SK-N-SH (cell line): ENCODE results near the gene SAMD4B. TPM values are rescaled to one million over a fixed set of nuclear protein-coding genes. Genes with fewer than 3 reads are reported as not detected.

Experiments
- CTCF ChIA-PET: fragments of 300-600, 350-600 bp; formaldehyde crosslinking; extraction: SDS; loops from one replicate; lab custom pipeline; 2021; lab: Yijun Ruan, JAX
- POLR2A ChIA-PET: fragments of 350-600 bp; sonication (Branson Sonifier 250); formaldehyde crosslinking; extraction: SDS; loops from one replicate; lab custom pipeline; 2020; ENCODE audit warnings: antibody characterized with exemption, inconsistent platforms; lab: Yijun Ruan, JAX
- DNase-seq: peaks from one replicate; pipeline ENCODE4 v3.0.0; 2012
- H2AFZ ChIP-seq: fragments of 200-600 bp; sonication (generic); 2 replicates; pipeline ENCODE4 v1.8.1; 2016; ENCODE audit warnings: antibody characterized with exemption, mild to moderate bottlenecking, low read depth
- H3F3A ChIP-seq: fragments of 200-600 bp; sonication (generic); replicated peaks from 2 replicates; pipeline ENCODE3; 2016; ENCODE audit warnings: antibody characterized with exemption, mild to moderate bottlenecking; ENCODE audit not compliant: insufficient read depth
- H3K27ac ChIP-seq, 2 experiments: fragments of 200-500 bp in 1 of 2; fragments of 200-600 bp in 1 of 2; sonication (Bioruptor generic) in 1 of 2; sonication (generic), shearing (Covaris generic) in 1 of 2; 2 replicates each; pipeline versions ENCODE4 v1.5.1 to v1.6.1; 2014 to 2016; ENCODE audit warnings: low read depth in 2 of 2, inconsistent platforms in 1 of 2, low read length in 1 of 2, mild to moderate bottlenecking in 1 of 2, mixed read lengths in 1 of 2
- H3K27me3 ChIP-seq: fragments of 200-600 bp; sonication (generic), shearing (Covaris generic); 2 replicates; pipeline ENCODE4 v1.6.1; 2016; ENCODE audit warnings: mixed run types; ENCODE audit not compliant: insufficient read depth
- H3K36me3 ChIP-seq, 2 experiments: fragments of 200-500 bp in 1 of 2; fragments of 200-600 bp in 1 of 2; sonication (Bioruptor generic) in 1 of 2; sonication (generic) in 1 of 2; replicated peaks in 1 of 2; 2 replicates each; pipeline versions ENCODE3 to v1.5.1; 2014 to 2016; ENCODE audit warnings: low read length in 1 of 2, mild to moderate bottlenecking in 1 of 2; ENCODE audit not compliant: insufficient read depth in 2 of 2, control insufficient read depth in 1 of 2
- H3K4me1 ChIP-seq, 2 experiments: fragments of 200-500 bp in 1 of 2; fragments of 200-600 bp in 1 of 2; sonication (Bioruptor generic) in 1 of 2; sonication (generic), shearing (Covaris generic) in 1 of 2; 2 replicates each; pipeline versions ENCODE4 v1.5.1 to v1.6.1; 2014 to 2016; ENCODE audit warnings: low read depth in 1 of 2, low read length in 1 of 2, mixed run types in 1 of 2; ENCODE audit not compliant: insufficient read depth in 2 of 2, control insufficient read depth in 1 of 2
- H3K4me2 ChIP-seq: fragments of 200-600 bp; sonication (generic), shearing (Covaris generic); 2 replicates; pipeline ENCODE4 v1.6.1; 2017; ENCODE audit warnings: mixed run types
- H3K4me3 ChIP-seq, 2 experiments: fragments of 200-500 bp in 1 of 2; fragments of 200-600 bp in 1 of 2; sonication (Bioruptor generic) in 1 of 2; sonication (generic), shearing (Covaris generic) in 1 of 2; 2 replicates each; pipeline versions ENCODE4 v1.5.1 to v1.8.1; 2014 to 2016; ENCODE audit warnings: low read depth in 2 of 2, inconsistent platforms in 1 of 2, low read length in 1 of 2, mild to moderate bottlenecking in 1 of 2, mixed read lengths in 1 of 2, moderate library complexity in 1 of 2
- H3K79me2 ChIP-seq: fragments of 200-600 bp; sonication (generic); 2 replicates; pipeline ENCODE4 v1.8.1; 2017; ENCODE audit warnings: mild to moderate bottlenecking; ENCODE audit not compliant: insufficient read depth
- H3K9ac ChIP-seq: fragments of 200-600 bp; sonication (generic); 2 replicates; pipeline ENCODE4 v1.6.1; 2017; ENCODE audit warnings: mixed run types
- H3K9me2 ChIP-seq: fragments of 200-600 bp; sonication (generic); 2 replicates; pipeline ENCODE4 v1.6.1; 2017; ENCODE audit warnings: mixed run types
- H3K9me3 ChIP-seq: fragments of 200-600 bp; sonication (generic); 2 replicates; pipeline ENCODE4 v1.6.1; 2017; ENCODE audit warnings: mixed run types, mild to moderate bottlenecking, moderate library complexity
- H4K20me1 ChIP-seq: fragments of 200-600 bp; sonication (generic); 2 replicates; pipeline ENCODE4 v1.6.1; 2017; ENCODE audit warnings: mild to moderate bottlenecking, mixed run types; ENCODE audit not compliant: insufficient read depth
- CHD2 ChIP-seq: fragments of 150-350 bp; IDR thresholded peaks from 2 replicates; pipeline ENCODE4 v1.6.1; 2018; ENCODE audit warnings: low read length; ENCODE audit not compliant: partially characterized antibody
- ELF1 ChIP-seq: IDR thresholded peaks from 2 replicates; pipeline ENCODE4 v1.4.0; 2012
- EZH2phosphoT487 ChIP-seq: fragments of 200-600 bp; sonication (generic); IDR thresholded peaks from 2 replicates; pipeline ENCODE4 v1.6.1; 2017; ENCODE audit warnings: low read depth, mixed run types, mild to moderate bottlenecking, antibody characterized with exemption, moderate library complexity, borderline replicate concordance
- FOXJ3 ChIP-seq: sonication (generic); formaldehyde crosslinking; IDR thresholded peaks from 2 replicates; pipeline ENCODE4 v1.5.1; 2020; ENCODE audit warnings: mild to moderate bottlenecking, missing genetic modification reagents
- FOXM1 ChIP-seq: IDR thresholded peaks from 2 replicates; pipeline ENCODE4 v1.4.0; 2012; ENCODE audit warnings: low read depth, mild to moderate bottlenecking
- MXI1 ChIP-seq: IDR thresholded peaks from 2 replicates; pipeline ENCODE4 v1.6.1; 2012; ENCODE audit warnings: mild to moderate bottlenecking, low read depth, low read length, improper control_type of control experiment
- NRF1 ChIP-seq: IDR thresholded peaks from 2 replicates; pipeline ENCODE4 v1.6.1; 2012; ENCODE audit warnings: low read depth, mild to moderate bottlenecking, low read length
- RCOR1 ChIP-seq: fragments of 150-350 bp; IDR thresholded peaks from 2 replicates; pipeline ENCODE4 v1.6.1; 2017; ENCODE audit warnings: antibody characterized with exemption, low read length
- RFX5 ChIP-seq: IDR thresholded peaks from 2 replicates; pipeline ENCODE4 v1.6.1; 2012; ENCODE audit warnings: mild to moderate bottlenecking, improper control_type of control experiment, low read length
- SMC3 ChIP-seq: IDR thresholded peaks from 2 replicates; pipeline ENCODE4 v1.6.1; 2012; ENCODE audit warnings: low read depth, low read length, improper control_type of control experiment
- USF2 ChIP-seq: fragments of 150-350 bp; IDR thresholded peaks from 2 replicates; pipeline ENCODE4 v1.6.1; 2017; ENCODE audit warnings: antibody characterized with exemption, low read length, low read depth, borderline replicate concordance
- WGBS: methylation state at CpG from one replicate; pipeline ENCODE4 v1.1.6; 2017; ENCODE audit warnings: low lambda C conversion rate; 5-methylcytosine and 5-hydroxymethylcytosine counted together
- polyA plus RNA-seq, 3 experiments: library from polyadenylated mRNA; depleted of rRNA; stranded (reverse); fragments of >200 nt; gene quantifications; 2 replicates each; pipeline ENCODE4 v1.2.3, GENCODE V29; 2012
- TF ChIP-seq, protein P1 (sequence below): IDR thresholded peaks from 2 replicates; pipeline ENCODE4; 2012

SAMD4B gene
- polyA plus RNA-seq, 1 of the 3 experiments (the other 2 are of a cell fraction) = 83.0 TPM

GRCh38 chr19:39416152-39417120 is 74.2 kb downstream of the SAMD4B start:
- Histone ChIP-seq H3K4me2 (no peak overlapping the region; the same call in 1 of the 2 replicates), H3K9me2 (no peaks in the 10 kb centered on the region), H3F3A (peaks cover 22% of the 10 kb centered on the region), H2AFZ (no peak overlapping the region), H3K9ac (no peak overlapping the region), H3K27me3 (no peaks in the 10 kb centered on the region), H4K20me1 (peaks cover 10% of the 10 kb centered on the region; the same call in 1 of the 2 replicates), H3K27ac (no peak overlapping the region), H3K4me3 (no peak overlapping the region), H3K36me3 (peaks cover 16 to 18% of the 10 kb centered on the region in 2 experiments), H3K9me3 (no peaks in the 10 kb centered on the region), H3K79me2 (peaks cover 49% of the 10 kb centered on the region), H3K4me1 (peaks cover 8 to 18% of the 10 kb centered on the region in 2 experiments; a peak in 3 of 4 replicates)
- no peak for DNase-seq
- CTCF ChIA-PET = interaction anchor here (0.9 to 1.9 kb wide), 3 partner anchors 16 to 58 kb away, joined by 3 to 5 read pairs (median 4); no protein-coding TSS in a partner anchor
- no peak for TF ChIP-seq NRF1
- TF ChIP-seq USF2 = no peak
- TF ChIP-seq EZH2phosphoT487 = no peak
- TF ChIP-seq, protein P1, sequence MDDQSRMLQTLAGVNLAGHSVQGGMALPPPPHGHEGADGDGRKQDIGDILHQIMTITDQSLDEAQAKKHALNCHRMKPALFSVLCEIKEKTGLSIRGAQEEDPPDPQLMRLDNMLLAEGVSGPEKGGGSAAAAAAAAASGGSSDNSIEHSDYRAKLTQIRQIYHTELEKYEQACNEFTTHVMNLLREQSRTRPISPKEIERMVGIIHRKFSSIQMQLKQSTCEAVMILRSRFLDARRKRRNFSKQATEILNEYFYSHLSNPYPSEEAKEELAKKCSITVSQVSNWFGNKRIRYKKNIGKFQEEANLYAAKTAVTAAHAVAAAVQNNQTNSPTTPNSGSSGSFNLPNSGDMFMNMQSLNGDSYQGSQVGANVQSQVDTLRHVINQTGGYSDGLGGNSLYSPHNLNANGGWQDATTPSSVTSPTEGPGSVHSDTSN = no peak
- TF ChIP-seq SMC3 = no peak
- TF ChIP-seq FOXM1 = no peak
- TF ChIP-seq RFX5 = no peak
- 93% methylated on average over 20 of the region's 27 CpGs for WGBS
- POLR2A ChIA-PET = interaction anchor here (0.9 to 1.1 kb wide), 2 partner anchors 12 to 20 kb away, joined by 3 to 4 read pairs; partner anchors contain the start of gene RPS16

- peaks cover 48% of the 10 kb centered on the region for H3K79me2 ChIP-seq
- CTCF ChIA-PET = interaction anchor here (1.2 to 1.9 kb wide), 2 partner anchors 20 to 57 kb away, joined by 3 to 5 read pairs; no protein-coding TSS in a partner anchor
- peaks cover 15% of the 10 kb centered on the region for H3F3A ChIP-seq
- peaks cover 10% of the 10 kb centered on the region; the same call in 1 of the 2 replicates for H4K20me1 ChIP-seq
- no peak overlapping the region for H2AFZ ChIP-seq
- H3K4me3 ChIP-seq = no peak overlapping the region
- POLR2A ChIA-PET = interaction anchor here (2.1 kb wide), 1 partner anchor 18 kb away, joined by 12 read pairs; the partner anchor contains the start of gene RPS16
- H3K9me2 ChIP-seq = no peaks in the 10 kb centered on the region
- peaks cover 7 to 16% of the 10 kb centered on the region in 2 experiments; a peak in 2 of 4 replicates for H3K4me1 ChIP-seq
- H3K36me3 ChIP-seq = peaks cover 18% of the 10 kb centered on the region in 2 experiments
- no peak overlapping the region for H3K9ac ChIP-seq
- H3K27me3 ChIP-seq = no peaks in the 10 kb centered on the region
- DNase-seq = no peak
- no peak overlapping the region for H3K27ac ChIP-seq
- no peak for TF ChIP-seq ELF1
- TF ChIP-seq MXI1 = no peak
- no peak for TF ChIP-seq EZH2phosphoT487
- TF ChIP-seq FOXJ3 (CRISPR knock-in tag) = no peak
- no peak for TF ChIP-seq CHD2
- TF ChIP-seq RCOR1 = no peak
- H3K9me3 ChIP-seq = no peaks in the 10 kb centered on the region
- WGBS = 96% methylated on average over 24 of the region's 30 CpGs
- H3K4me2 ChIP-seq = no peak overlapping the region
Measured at GRCh38 chr19:39417463-39418181, 75.4 kb downstream of the SAMD4B start.
